A549 (cell line): ENCODE results near the gene AP2A2.

ENCODE experiments used
- HOXA7 ChIP-seq: fragments of 250-450 bp; sonication (Bioruptor Pico); IDR thresholded peaks from 2 replicates; pipeline ENCODE4 v1.5.0; 2020; ENCODE audit warnings: mild to moderate bottlenecking, moderate library complexity
- RCOR1 ChIP-seq: fragments of 150-350 bp; IDR thresholded peaks from 2 replicates; pipeline ENCODE4 v1.6.1; 2014; ENCODE audit warnings: antibody characterized with exemption, low read length, low read depth
- RNF2 ChIP-seq: fragments of 200-600 bp; sonication (generic); IDR thresholded peaks from 2 replicates; pipeline ENCODE4 v1.6.1; 2016; ENCODE audit warnings: low read depth, mild to moderate bottlenecking, antibody characterized with exemption, moderate library complexity, borderline replicate concordance
- TF ChIP-seq, protein P1 (sequence below): fragments of >200 bp; sonication (Bioruptor Twin); formaldehyde crosslinking; IDR thresholded peaks from 3 replicates; pipeline ENCODE4 v1.5.1; 2016
- TF ChIP-seq, protein P2 (sequence below): fragments of 150-350 bp; IDR thresholded peaks from 2 replicates; pipeline ENCODE4 v1.6.1; 2014; ENCODE audit warnings: low read depth, mild to moderate bottlenecking, low read length

DNA sequence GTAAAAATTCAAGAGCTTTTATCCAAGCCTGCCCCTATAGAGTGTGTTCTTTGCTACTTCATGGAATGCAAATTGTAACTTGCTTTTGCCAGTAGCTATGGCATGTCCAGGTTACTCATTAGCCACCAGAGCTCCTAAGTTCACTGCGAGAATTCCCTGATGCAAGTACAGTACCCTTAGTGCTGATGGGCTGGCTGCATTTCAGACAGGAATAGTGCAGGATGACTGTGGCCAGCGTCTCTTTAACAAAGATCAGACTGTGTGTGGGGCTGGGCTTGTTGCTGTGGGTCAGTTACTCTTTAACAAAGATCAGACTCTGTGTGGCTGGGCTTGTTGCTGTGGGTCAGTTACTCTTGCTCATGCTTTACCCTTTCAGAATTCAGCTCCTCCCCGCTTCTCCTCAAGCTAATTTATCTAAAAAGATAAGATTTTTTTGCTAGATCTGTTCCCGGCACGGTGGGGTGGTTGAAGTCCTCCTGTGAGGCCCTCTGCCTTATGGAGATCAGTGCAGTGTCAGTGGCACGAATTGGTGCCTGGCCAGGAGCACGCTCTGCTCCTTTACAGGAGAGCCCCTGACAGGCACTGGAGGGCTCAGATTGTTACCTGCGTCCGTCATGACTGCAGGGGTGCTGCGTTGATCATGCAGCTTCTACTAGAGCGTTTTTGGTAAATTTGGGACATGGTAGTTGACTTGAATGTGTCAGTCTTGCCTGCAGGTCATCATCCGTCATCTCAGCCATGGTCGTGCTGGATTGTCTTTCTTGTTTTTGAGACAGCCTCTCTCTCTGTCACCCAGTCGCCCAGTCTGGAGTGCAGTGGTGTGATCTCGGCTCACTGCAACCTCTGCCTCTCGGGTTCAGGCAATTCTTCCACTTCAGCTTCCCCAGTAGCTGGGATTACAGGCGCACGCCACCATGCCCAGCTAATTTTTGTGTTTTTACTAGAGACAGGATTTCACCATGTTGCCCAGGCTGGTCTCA lies 27.0 kb downstream of the AP2A2 start:
- TF ChIP-seq RCOR1 = no peak
- TF ChIP-seq, protein P1, sequence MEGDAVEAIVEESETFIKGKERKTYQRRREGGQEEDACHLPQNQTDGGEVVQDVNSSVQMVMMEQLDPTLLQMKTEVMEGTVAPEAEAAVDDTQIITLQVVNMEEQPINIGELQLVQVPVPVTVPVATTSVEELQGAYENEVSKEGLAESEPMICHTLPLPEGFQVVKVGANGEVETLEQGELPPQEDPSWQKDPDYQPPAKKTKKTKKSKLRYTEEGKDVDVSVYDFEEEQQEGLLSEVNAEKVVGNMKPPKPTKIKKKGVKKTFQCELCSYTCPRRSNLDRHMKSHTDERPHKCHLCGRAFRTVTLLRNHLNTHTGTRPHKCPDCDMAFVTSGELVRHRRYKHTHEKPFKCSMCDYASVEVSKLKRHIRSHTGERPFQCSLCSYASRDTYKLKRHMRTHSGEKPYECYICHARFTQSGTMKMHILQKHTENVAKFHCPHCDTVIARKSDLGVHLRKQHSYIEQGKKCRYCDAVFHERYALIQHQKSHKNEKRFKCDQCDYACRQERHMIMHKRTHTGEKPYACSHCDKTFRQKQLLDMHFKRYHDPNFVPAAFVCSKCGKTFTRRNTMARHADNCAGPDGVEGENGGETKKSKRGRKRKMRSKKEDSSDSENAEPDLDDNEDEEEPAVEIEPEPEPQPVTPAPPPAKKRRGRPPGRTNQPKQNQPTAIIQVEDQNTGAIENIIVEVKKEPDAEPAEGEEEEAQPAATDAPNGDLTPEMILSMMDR = no peak
- no peak for TF ChIP-seq RNF2
- TF ChIP-seq HOXA7 (CRISPR knock-in tag) = no peak
- TF ChIP-seq, protein P2, sequence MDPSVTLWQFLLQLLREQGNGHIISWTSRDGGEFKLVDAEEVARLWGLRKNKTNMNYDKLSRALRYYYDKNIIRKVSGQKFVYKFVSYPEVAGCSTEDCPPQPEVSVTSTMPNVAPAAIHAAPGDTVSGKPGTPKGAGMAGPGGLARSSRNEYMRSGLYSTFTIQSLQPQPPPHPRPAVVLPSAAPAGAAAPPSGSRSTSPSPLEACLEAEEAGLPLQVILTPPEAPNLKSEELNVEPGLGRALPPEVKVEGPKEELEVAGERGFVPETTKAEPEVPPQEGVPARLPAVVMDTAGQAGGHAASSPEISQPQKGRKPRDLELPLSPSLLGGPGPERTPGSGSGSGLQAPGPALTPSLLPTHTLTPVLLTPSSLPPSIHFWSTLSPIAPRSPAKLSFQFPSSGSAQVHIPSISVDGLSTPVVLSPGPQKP = no peak
